Suprapubic skin (tissue), 3 donors: ENCODE results near the gene PER1.

Experiments used
- EP300 ChIP-seq: sonication (generic); formaldehyde crosslinking; IDR thresholded peaks from one replicate; pipeline ENCODE4 v1.6.1; 2017; ENCODE audit warnings: antibody characterized with exemption
- TF ChIP-seq, protein P1 (sequence below), 2 donors: fragments of 200-600 bp in 1 of 2; fragments of 450-650 bp in 1 of 2; sonication (generic) in 1 of 2; IDR thresholded peaks; one replicate each; pipeline ENCODE4 v1.5.1; 2016 to 2019; ENCODE audit warnings: antibody characterized with exemption in 2 of 2, mild to moderate bottlenecking in 1 of 2, moderate library complexity in 1 of 2

DNA sequence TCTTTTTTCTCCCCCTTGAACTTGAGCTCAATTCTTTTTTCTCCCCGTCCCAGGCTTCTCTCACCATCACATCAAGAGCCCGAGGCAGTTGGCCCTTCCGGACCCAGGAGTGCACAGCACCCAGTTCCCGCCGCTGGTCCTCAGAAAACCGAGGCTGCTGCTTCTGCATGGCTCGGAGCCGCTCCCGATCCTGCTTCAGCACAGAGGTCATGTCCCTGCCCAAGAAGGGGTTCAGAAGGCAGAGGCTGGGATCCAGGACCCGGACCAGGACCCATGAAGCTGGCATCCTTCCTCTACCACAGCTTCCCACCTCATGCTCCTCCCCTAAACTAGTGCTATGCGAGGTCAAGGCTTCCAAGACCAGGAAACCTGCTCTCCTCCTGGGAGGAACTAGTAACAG is 10.5 kb downstream of the PER1 start:
- no peak for TF ChIP-seq EP300
- TF ChIP-seq, protein P1, sequence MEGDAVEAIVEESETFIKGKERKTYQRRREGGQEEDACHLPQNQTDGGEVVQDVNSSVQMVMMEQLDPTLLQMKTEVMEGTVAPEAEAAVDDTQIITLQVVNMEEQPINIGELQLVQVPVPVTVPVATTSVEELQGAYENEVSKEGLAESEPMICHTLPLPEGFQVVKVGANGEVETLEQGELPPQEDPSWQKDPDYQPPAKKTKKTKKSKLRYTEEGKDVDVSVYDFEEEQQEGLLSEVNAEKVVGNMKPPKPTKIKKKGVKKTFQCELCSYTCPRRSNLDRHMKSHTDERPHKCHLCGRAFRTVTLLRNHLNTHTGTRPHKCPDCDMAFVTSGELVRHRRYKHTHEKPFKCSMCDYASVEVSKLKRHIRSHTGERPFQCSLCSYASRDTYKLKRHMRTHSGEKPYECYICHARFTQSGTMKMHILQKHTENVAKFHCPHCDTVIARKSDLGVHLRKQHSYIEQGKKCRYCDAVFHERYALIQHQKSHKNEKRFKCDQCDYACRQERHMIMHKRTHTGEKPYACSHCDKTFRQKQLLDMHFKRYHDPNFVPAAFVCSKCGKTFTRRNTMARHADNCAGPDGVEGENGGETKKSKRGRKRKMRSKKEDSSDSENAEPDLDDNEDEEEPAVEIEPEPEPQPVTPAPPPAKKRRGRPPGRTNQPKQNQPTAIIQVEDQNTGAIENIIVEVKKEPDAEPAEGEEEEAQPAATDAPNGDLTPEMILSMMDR (IDR thresholded peaks at IDR 0.05) = no peak
